ENCODE data around the gene ACSM6. TPM values are rescaled to one million over a fixed set of nuclear protein-coding genes. Genes with fewer than 3 reads are reported as not detected.

The ACSM6 gene
- total RNA-seq, result not detected

GRCh38 chr10:95193944-95194343, at the start of gene ACSM6:
ACSM6 (plus strand) TSS chr10:95194238; CDS start chr10:95194486, 248 bp downstream.
- no peaks in the 10 kb centered on the region for H3K9me3 ChIP-seq
- H3K4me3 ChIP-seq, result no peak within 1 kb of the TSS
- no peak for TF ChIP-seq CTCF (IDR thresholded peaks at IDR 0.05)
- ATAC-seq (ENCODE audit: insufficient number of reproducible peaks, low FRiP score, low read depth) (no peak), DNase-seq (ENCODE audit: low spot score) (no peak)
- peak within 1 kb of the TSS in 1 of 2 donors; percentile 25 for H3K27ac ChIP-seq
- peaks cover 0 to 19% of the 10 kb centered on the region in 2 donors for H3K4me1 ChIP-seq (ENCODE audit: control insufficient read depth in 1 of 2, low read depth in 2 of 2)
- H3K36me3 ChIP-seq, result no peaks in the 10 kb centered on the region
- no peaks in the 10 kb centered on the region for H3K27me3 ChIP-seq (replicated peaks; ENCODE audit: insufficient read depth)

- Histone ChIP-seq H3K4me1 (ENCODE audit: control insufficient read depth in 1 of 2, low read depth in 2 of 2) (no peaks in the 10 kb centered on the region), H3K9me3 (no peaks in the 10 kb centered on the region), H3K27ac (no peak overlapping the region), H3K4me3 (no peak overlapping the region), H3K36me3 (no peaks in the 10 kb centered on the region), H3K27me3 (replicated peaks; ENCODE audit: insufficient read depth) (no peaks in the 10 kb centered on the region)
- no peak for ATAC-seq (ENCODE audit: insufficient number of reproducible peaks, low FRiP score, low read depth)
- DNase-seq (ENCODE audit: low spot score), result no peak
- no peak for TF ChIP-seq CTCF (IDR thresholded peaks at IDR 0.05)
These were observed 25.3 kb upstream of the ACSM6 start for GRCh38 chr10:95168694-95169093.

GRCh38 chr10:95169522-95169921, 24.5 kb upstream of the ACSM6 start:
- DNase-seq (ENCODE audit: low spot score) (no peak), ATAC-seq (ENCODE audit: insufficient number of reproducible peaks, low FRiP score, low read depth) (no peak)
- no peaks in the 10 kb centered on the region for H3K27me3 ChIP-seq (replicated peaks; ENCODE audit: insufficient read depth)
- H3K9me3 ChIP-seq, result no peaks in the 10 kb centered on the region
- H3K4me1 ChIP-seq (ENCODE audit: control insufficient read depth in 1 of 2, low read depth in 2 of 2), result no peaks in the 10 kb centered on the region
- no peaks in the 10 kb centered on the region for H3K36me3 ChIP-seq
- no peak overlapping the region for H3K4me3 ChIP-seq
- H3K27ac ChIP-seq, result no peak overlapping the region
- no peak for TF ChIP-seq CTCF (IDR thresholded peaks at IDR 0.05)

- TF ChIP-seq CTCF (IDR thresholded peaks at IDR 0.05), result no peak
- Histone ChIP-seq H3K27ac (no peak overlapping the region), H3K36me3 (no peaks in the 10 kb centered on the region), H3K4me3 (no peak overlapping the region), H3K4me1 (ENCODE audit: control insufficient read depth in 1 of 2, low read depth in 2 of 2) (no peaks in the 10 kb centered on the region), H3K9me3 (no peaks in the 10 kb centered on the region), H3K27me3 (replicated peaks; ENCODE audit: insufficient read depth) (no peaks in the 10 kb centered on the region)
- ATAC-seq (ENCODE audit: insufficient number of reproducible peaks, low FRiP score, low read depth), result no peak
- no peak for DNase-seq (ENCODE audit: low spot score)
These were observed 23.2 kb upstream of the ACSM6 start for GRCh38 chr10:95170790-95171189.

- Histone ChIP-seq H3K27ac (no peak overlapping the region), H3K27me3 (replicated peaks; ENCODE audit: insufficient read depth) (no peaks in the 10 kb centered on the region), H3K4me3 (no peak overlapping the region), H3K36me3 (no peaks in the 10 kb centered on the region), H3K9me3 (no peaks in the 10 kb centered on the region), H3K4me1 (ENCODE audit: control insufficient read depth in 1 of 2, low read depth in 2 of 2) (no peaks in the 10 kb centered on the region)
- DNase-seq (ENCODE audit: low spot score) (no peak), ATAC-seq (ENCODE audit: insufficient number of reproducible peaks, low FRiP score, low read depth) (no peak)
- TF ChIP-seq CTCF (IDR thresholded peaks at IDR 0.05), result no peak
These were observed 22.7 kb upstream of the ACSM6 start for GRCh38 chr10:95171336-95171735.
